GM21423 (cell line): ENCODE measurements around the gene SCCPDH.
"Not testable (repeated sequence)": the region's sequence is repeated elsewhere in the genome, so short reads cannot be mapped to it uniquely, and the experiment has no call there.

Experiments
- ATAC-seq: cut with Tn5 transposase; IDR thresholded peaks from one replicate; pipeline ENCODE4 v1.9.1; 2021; ENCODE audit warnings: mild to moderate bottlenecking, moderate library complexity; ENCODE audit not compliant: unreplicated experiment

SCCPDH gene

DNA sequence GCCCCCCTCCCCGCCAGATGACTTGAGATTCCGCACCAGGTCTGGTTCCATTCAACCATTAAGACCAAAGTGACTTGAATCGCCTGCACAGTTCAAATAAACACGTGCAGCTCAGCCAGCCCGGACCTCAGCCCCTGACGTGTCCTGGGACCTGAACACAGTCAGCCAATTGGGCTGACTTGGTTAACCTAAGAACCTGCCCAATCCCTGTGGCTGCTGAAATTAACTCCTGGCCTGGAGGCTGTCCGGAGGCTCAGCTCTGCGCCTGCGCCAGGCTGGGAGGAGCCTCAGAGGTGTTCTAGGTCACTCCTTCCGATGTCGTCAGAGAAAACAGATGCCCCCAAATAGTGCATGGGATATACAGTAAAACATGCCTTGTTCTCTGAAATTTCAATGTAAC, 73.4 kb downstream of the SCCPDH start:
- no peak for ATAC-seq

DNA sequence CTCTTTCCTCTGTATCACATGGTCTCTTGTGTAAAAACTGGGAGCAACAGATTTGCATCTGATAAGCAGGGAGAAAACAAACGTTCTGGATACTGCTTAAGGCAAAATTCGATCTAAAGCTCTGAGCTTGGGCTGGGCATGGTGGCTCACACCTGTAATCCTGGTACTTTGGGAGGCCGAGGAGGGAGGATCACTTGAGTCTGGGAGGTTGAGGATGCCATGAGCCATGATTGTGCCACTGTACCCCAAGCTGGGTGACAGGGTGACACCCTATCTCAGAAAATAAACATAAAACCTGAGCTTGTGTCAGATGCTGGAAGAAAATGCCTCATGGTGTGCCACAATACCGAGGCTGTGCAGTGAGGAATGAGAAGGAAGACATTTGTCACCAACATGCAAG, 73.9 kb downstream of the SCCPDH start:
- ATAC-seq, result no peak

DNA sequence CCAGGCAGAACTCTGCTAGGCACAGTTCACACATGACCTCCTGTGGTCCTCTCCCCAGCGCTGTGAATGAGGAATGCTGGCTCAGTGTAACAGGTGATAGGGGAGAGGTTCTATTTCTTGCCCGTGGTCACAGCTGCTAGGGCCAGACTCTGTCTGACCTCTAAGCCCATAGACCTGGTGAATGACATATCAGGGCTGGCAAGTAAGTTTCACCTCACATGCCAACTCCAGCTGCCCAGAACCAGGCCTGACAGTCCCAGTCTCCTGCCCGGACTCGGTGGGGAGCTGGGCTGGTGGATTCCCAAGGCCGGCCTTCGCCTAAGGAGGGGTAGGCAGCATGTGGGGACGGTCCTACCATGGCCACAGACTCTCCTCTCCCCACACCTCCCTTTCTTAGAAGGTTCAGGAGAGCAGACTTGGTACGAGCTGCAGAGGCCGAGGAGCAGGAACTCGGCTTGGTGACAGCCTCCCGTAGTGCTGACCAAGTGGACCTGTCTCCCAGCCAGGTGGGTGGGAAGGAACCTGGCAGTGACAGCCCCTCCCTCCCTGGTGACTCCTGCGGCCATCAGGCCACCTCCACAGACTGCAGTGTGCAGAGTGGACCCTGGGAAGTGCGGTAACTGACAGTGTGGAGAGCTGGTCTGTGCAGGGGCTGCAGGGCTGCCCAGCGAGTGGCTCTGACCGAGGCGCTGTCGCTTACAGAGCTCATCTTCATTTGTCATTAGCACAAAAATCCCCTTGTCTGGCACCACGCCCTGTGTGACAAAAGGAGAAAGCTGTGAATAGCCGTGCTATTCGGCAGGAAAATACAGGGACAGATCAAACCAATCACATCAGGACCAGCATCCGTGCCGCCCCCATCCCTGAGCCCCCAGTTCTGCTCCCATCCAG, 74.6 kb downstream of the SCCPDH start:
- ATAC-seq, result no peak

DNA sequence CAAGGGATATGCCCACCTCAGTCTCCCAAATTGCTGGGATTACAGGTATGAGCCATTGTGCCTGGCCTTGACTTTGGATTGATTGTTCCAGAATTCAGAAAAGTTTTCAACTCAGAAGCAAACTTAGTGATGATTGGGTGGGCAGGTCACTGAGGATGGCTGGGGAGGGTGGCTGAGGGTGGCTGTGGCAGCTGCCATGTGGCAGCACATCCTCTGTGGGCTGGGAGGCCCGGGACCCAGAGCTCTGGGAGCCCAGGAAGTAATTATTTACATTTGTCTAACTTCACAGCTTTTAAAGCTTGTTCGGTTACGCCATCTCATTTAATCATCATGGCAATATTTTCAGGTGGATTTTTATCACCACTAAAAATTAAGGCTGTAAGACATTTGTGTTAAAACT, 76.1 kb downstream of the SCCPDH start:
- ATAC-seq, result no peak

DNA sequence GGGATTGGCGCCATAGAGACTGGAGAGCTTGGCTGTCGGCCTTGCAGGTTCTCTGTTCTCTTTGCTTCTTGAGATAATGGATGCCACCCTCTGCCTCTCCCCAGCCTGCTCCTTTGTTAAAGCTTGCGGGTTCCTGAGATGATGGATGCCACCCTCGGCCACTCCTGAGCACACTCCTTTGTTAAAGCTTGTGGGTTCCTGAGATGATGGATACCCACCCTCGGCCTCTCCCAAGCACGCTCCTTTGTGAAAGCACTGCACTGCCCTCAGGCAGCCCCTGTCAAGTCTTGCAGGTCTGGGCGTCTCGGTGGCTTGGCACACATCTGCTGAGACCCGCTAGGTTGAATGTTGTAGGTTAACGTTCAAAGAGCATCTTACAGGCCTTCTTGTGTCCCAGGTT, 76.5 kb downstream of the SCCPDH start:
- no peak for ATAC-seq

DNA sequence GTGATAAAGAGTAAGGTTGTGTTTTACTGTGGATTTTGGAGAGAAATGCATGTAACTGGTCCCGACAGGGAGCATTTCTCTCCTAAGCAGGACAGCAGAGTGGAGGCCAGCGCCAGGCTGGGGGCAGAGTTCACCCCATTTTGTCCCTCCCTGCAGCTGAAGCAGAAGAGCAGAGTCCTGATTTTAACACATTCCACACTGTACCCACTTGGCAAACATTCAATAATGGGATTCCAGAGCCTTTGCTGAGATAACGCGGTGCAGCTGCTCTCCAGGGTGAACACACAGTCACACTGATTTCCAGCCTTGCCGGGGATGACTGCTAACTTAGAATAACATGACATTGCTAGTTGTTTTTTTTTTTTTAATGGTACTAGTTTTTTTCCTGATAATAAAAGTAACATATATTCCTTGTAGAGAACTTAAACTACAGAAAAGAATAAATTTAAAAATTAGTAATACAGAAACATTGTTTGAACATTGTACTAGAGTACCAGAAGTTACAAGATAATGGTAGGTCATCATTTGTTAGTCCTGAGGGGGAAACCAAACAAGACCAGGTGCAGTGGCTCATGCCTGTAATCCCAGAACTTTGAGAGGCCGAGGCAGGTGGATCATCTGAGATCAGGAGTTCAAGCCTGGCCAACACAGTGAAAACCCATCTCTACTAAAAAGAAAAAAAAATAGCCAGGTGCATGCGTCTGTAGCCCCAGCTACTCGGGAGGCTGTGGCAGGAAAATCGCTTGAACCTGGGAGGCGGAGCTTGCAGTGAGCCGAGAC, 77.2 kb downstream of the SCCPDH start:
- ATAC-seq, result no peak

DNA sequence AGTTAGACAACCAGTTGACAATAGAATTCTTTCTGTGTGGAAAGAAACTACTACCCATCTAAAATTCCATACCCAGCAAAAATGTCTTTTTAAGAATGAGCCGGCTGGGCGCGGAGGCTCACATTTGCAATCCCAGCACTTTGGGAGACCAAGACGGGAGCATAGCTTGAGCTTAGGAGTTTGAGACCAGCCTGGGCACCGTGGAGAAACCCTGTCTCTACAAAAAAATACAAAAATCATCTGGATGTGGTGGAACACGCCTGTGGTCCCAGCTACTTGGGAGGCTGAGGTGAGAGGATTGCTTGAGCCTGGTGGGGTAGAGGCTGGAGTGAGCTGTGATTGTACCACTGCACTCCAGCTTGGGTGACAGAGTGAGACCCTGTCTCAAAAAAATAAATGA, 79.2 kb downstream of the SCCPDH start:
- ATAC-seq, result no peak

DNA sequence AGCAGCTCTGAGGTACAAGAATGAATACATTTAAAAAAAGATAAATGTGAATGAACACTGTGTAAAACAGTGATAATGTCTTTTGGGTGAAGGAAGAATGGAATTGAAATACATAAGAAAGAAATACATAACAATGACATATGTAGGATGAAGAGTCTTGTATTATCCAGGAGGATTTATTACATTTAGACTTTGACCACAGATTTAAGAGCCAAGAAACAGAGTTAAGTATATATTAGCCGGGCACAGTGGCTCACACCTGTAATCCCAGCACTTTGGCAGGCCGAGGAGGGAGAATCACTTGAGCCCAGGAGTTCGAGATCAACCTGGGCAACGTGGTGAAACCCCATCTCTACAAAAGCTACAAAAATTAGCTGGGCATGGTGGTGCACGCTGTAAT, 79.7 kb downstream of the SCCPDH start:
- no peak for ATAC-seq

DNA sequence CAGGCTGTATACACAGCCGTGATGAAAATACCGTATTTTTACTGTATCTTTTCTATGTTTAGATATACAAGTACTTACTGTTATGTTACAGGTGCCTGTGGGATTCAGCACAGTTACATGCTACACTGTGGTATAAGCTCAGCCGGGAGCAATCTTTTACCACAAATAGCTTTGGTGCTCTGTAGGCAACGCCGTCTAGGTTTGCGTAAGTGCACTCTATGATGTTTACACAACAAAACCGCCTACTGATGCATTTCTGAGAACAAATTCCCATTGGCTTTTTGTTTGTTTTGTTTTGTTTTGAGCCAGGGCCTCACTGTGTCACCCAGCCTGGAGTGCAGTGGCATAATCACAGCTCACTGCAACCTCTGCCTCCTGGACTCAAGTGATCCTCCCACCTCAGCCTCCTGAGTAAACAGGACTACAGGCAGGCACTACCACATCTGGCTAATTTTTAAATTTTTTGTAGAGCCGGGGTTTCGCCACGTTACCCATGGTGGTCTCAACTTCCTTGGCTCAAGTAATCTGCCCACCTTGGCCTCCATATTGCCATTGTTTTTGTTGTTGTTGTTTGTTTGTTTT, 81.0 kb downstream of the SCCPDH start:
- no peak for ATAC-seq

DNA sequence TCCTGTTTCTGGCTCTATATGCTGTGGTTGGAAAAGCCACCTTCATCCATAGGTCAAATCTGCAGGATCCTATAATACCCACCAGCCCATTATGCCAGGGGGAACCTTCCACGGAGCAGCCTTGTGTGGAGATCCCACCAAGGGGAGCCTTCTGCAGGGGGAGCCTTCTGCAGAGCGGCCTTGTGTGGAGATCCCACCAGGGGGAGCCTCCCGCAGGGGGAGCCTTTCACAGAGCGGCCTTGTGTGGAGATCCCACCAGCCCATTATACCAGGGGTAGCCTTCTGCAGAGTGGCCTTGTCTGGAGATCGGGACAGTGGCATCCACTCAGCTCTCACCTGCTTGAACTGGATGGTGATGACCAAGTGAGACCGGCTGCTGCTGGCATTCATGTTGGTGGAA, 85.3 kb downstream of the SCCPDH start:
- ATAC-seq, result no peak

DNA sequence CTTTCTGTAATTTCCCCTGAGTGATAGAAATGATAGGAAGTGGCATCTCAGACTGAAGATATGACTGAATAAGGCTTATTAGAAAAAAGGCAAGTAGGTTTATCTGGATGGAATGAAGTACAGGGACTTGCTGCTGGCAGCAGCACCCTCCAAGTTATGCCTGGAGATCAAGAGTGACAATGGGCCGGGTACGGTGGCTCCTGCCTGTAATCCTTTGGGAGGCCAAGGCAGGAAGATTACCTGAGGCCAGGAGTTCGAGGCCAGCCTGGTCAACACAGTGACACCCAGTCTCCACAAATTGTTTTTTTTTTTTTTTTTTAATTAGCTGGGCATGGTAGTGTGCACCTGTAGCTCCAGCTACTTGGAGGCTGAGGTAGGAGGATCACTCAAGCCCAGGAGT, 87.8 kb downstream of the SCCPDH start:
- ATAC-seq, result no peak

DNA sequence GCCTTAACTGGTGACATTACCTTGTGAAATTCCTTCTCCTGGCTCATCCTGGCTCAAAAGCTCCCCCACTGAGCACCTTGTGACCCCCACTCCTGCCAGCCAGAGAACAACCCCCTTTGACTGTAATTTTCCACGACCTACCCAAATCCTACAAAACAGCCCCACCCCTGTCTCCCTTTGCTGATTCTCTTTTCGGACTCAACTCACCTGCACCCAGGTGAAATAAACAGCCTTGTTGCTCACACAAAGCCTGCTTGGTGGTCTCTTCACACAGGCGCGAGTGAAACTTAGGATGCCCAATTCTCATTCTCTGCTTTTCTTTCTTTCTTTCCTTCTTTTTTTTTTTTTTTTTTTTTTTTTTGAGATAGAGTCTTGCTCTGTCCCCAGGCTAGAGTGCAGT, 89.1 kb downstream of the SCCPDH start:
- ATAC-seq, result not testable (repeated sequence)

DNA sequence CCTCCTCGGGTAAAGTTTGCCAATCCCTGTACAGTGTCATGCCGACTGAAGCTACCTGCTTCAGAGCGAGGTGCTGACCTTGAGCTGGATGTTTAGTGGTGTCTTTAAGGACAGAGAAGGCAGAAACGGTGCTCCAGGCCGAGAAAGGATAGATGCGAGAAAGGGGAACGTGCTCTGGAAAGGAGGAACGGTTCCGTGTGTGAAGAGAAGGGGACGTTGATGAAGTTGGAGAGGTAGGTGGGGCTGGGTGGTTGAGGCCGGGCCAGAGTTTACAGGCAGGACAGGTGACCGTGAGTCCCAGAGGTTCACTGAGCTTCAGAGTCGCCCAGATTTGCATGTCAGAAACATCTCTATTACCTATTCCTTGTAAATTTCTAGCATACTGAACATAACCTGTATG, 90.7 kb downstream of the SCCPDH start:
- no peak for ATAC-seq

DNA sequence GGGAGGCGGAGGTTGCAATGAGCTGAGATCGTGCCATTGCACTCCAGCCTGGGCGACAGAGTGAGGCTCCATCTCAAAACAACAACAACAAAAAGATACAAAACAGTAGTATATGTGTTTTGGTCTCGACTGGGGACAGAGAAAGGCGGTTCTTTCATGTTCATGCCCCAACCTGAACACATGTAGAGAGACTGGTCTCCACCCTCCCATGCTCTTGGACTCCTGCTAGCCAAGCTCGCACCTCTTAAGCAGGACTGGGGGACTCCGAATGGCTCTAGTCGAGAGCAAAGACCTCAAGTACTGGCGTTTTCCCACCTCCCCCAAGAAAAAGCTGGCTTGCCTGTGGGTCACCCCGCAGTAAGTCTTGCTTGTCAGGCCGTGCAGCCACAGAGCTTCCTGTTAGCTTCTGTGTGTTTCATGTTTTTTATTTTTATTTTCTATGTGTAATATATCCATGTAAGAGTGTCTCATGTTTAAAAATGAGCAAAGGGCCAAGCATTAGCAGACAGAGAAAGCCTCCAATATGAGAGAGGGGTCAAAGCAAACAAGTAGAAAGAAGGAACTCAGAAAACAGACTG, 91.6 kb downstream of the SCCPDH start:
- no peak for ATAC-seq
